Ovary (tissue), 9 donors: ENCODE measurements around the gene PLAC8. TPM values are rescaled to one million over a fixed set of nuclear protein-coding genes. Genes with fewer than 3 reads are reported as not detected.
"Not testable (repeated sequence)": the region's sequence is repeated elsewhere in the genome, so short reads cannot be mapped to it uniquely, and the experiment has no call there.

Experiments used
- DNase-seq, 5 donors: peaks; one replicate each; pipeline ENCODE4 v3.0.0-alpha.2; 2019 to 2020
- H3K27ac ChIP-seq, 2 donors: fragments of 200-600 bp; one replicate each; pipeline versions ENCODE4 v1.5.1 to v1.8.0; 2019 to 2022
- H3K27me3 ChIP-seq: fragments of 200-600 bp; one replicate; pipeline ENCODE4 v1.8.0; 2022
- H3K36me3 ChIP-seq: fragments of 200-600 bp; sonication (generic); one replicate; pipeline ENCODE4 v1.5.1; 2019
- H3K4me1 ChIP-seq: one replicate; pipeline ENCODE4 v1.8.1; 2013; ENCODE audit warnings: mild to moderate bottlenecking, moderate library complexity; ENCODE audit not compliant: insufficient read depth
- H3K4me3 ChIP-seq: fragments of 200-600 bp; sonication (generic); one replicate; pipeline ENCODE4 v1.5.1; 2017
- H3K9me3 ChIP-seq, 2 donors: fragments of 200-600 bp in 1 of 2; sonication (generic) in 1 of 2; one replicate each; pipeline versions ENCODE4 v1.5.1 to v1.8.1; 2013 to 2019; ENCODE audit warnings: mild to moderate bottlenecking in 1 of 2, moderate library complexity in 1 of 2
- EP300 ChIP-seq: sonication (generic); formaldehyde crosslinking; IDR thresholded peaks from one replicate; pipeline ENCODE4 v1.6.1; 2017; ENCODE audit warnings: antibody characterized with exemption
- POLR2A ChIP-seq: fragments of 450-650 bp; IDR thresholded peaks from one replicate; pipeline ENCODE4 v1.6.1; 2017; ENCODE audit warnings: antibody characterized with exemption, mild to moderate bottlenecking, moderate library complexity
- WGBS, 3 donors: extraction: QIAGEN DNeasy Blood & Tissue Kit in 1 of 3; methylation state at CpG; one replicate each; pipeline versions ENCODE4 v1.1.5 to v1.1.7; 2013 to 2017; 5-methylcytosine and 5-hydroxymethylcytosine counted together
- intact Hi-C, 4 donors: fragments of 100-400 bp; cut with DNase I; formaldehyde crosslinking; loops; one replicate each; pipeline versions ENCODE4 v1.11.0 to v1.15.1; 2022 to 2023
- polyA plus RNA-seq, 2 donors: library from polyadenylated mRNA; stranded (reverse); fragments of 200-250 nt in 1 of 2; fragments of 350-450 nt in 1 of 2; fragmentation: Illumina TruSeq in 1 of 2; extraction: RNeasy Lipid Tissue Mini Kit (QIAGEN cat#74804) in 1 of 2; gene quantifications; one replicate each; pipeline ENCODE4 v1.2.3, GENCODE V29; 2013 to 2014
- total RNA-seq, 7 donors: library from RNA; depleted of rRNA in 2 of 7; stranded (reverse); fragments of >200 nt in 2 of 7; fragmentation: NEBNext Ultra II Directional in 3 of 7; extraction: Animal tissue kit (Norgen Biotek cat#: 25700) in 3 of 7; gene quantifications; one replicate each; pipeline versions ENCODE4 v1.1.0 to v1.2.4, GENCODE V29; 2016 to 2023
- TF ChIP-seq, protein P1 (sequence below), 3 donors: fragments of 450-650 bp in 2 of 3; fragments of 200-600 bp in 1 of 3; IDR thresholded peaks; one replicate each; pipeline versions ENCODE4 v1.5.1 to v1.8.0; 2016 to 2022; ENCODE audit warnings: antibody characterized with exemption in 3 of 3, mild to moderate bottlenecking in 1 of 3
- donor health status: DM: no; HTN: no; CAD: no; lungs with moderate emphysema.
- donor health status: DM: no; HTN: no; CAD: no.
- donor health status: Bipolar disorder and iron deficiency.
- donor health status: DM: yes; HTN: yes; CAD: no.
- donor health status: DM: no; HTN: no; CAD: no.
- donor health status: DM: yes; HTN: yes; CAD: no.

PLAC8 gene
- total and polyA plus RNA-seq, 9 donors = 0.40 to 15.4 (median 1.9) TPM

DNA sequence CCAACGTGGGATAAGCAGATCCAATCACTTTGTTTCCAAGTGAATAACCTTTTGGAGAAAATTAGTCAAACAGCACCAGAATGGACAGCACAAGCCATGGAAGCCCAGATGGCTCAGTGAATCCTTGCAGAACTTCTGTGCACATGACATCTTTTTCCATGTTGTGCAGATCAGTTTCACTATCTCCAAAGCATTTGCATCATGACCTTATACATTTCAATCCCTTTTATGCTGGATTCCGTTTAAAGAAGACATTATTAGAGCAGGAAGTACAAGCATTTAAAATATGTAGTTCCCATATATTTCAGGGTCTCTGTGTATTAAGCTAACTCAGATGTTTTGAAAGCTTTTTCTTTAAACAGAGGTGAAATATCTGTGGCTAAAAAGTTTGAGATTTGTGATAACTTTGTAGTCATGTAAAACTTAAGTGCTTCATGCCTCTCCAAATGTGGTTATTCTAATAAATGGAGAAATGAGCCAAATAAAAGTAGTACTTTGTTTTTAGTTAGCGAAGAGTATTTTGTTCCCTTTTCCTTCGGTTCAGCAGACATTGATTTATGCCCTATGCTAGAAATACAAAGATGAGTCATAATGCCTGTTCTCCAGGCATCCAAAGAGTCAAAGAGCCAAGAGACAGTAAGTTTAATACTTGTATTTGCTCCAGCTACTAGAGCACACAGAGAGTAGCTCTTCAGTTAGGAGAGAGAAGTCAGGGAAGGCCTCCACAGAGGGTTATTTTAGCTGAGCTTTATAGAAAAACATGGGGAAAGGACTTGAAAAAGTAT, 39.0 kb downstream of the PLAC8 start:
- intact Hi-C loops = loop anchor here in 1 of 4 donors (10.0 kb wide), 1 partner anchor 189 kb away; no protein-coding TSS in a partner anchor
- no peak overlapping the region for H3K27ac ChIP-seq

DNA sequence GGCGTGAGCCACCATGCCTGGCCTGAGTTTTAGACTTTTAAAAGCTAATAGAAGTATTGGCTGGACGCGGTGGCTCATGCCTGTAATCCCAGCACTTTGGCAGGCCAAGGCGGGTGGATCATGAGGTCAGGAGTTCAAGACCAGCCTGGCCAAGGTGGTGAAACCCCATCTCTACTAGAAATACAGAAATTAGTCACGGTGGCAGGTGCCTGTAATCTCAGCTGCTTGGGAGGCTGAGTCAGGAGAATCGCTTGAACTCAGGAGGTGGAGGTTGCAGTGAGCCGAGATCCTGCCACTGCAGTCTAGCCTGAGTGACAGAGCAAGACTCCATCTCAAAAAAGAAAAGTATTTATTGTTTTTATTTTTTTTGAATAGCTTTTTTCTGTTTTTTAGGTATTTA, 39.7 kb downstream of the PLAC8 start:
- H3K9me3 ChIP-seq, H3K27ac ChIP-seq, H3K36me3 ChIP-seq, H3K4me1 ChIP-seq, DNase-seq, H3K4me3 ChIP-seq, H3K27me3 ChIP-seq: not testable (repeated sequence)
- intact Hi-C loops = loop anchor here in 1 of 4 donors (10.0 kb wide), 1 partner anchor 190 kb away; no protein-coding TSS in a partner anchor
- WGBS, 3 donors = 87 to 90% (median 89%) methylated on average over 7 of the region's 7 CpGs

More for the DNA sequence above, 39.0 kb downstream of the PLAC8 start:
- Histone ChIP-seq H3K4me3 (no peak overlapping the region), H3K27me3 (no peaks in the 10 kb centered on the region), H3K4me1 (no peaks in the 10 kb centered on the region), H3K36me3 (no peaks in the 10 kb centered on the region), H3K9me3 (no peaks in the 10 kb centered on the region)
- 7 to 13% (median 9%) methylated on average over 4 of the region's 4 CpGs for WGBS, 3 donors
- TF ChIP-seq EP300 (no peak), POLR2A (no peak)
- TF ChIP-seq, protein P1, sequence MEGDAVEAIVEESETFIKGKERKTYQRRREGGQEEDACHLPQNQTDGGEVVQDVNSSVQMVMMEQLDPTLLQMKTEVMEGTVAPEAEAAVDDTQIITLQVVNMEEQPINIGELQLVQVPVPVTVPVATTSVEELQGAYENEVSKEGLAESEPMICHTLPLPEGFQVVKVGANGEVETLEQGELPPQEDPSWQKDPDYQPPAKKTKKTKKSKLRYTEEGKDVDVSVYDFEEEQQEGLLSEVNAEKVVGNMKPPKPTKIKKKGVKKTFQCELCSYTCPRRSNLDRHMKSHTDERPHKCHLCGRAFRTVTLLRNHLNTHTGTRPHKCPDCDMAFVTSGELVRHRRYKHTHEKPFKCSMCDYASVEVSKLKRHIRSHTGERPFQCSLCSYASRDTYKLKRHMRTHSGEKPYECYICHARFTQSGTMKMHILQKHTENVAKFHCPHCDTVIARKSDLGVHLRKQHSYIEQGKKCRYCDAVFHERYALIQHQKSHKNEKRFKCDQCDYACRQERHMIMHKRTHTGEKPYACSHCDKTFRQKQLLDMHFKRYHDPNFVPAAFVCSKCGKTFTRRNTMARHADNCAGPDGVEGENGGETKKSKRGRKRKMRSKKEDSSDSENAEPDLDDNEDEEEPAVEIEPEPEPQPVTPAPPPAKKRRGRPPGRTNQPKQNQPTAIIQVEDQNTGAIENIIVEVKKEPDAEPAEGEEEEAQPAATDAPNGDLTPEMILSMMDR (IDR thresholded peaks at IDR 0.05) = no peak
- no peak for DNase-seq

DNA sequence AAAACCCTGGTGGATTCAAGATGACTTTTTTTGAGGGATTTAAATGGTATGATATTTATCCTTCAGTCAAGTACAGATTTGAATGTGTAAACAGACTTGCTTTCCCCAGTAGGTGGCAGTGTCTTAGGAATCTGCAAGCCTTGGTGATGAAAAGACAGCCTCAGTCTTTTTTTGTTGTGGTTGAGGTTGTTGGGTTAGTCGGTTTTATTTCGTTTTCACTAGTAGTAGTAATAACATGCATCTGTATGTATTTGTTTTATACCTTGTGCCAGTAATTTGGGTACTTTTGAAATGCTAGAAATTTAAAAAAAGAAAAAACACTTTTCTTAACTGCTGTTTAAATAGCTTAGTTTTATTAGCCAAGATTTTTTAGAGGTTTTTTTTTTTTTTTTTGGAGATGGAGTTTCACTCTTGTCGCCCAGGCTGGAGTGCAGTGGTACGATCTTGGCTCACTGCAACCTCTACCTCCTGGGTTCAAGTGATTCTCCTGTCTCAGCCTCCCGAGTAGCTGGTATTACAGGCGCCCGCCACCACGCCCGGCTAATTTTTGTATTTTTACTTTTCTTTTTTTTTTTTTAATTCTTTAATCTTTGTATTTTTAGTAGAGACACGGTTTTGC, 40.3 kb downstream of the PLAC8 start:
- intact Hi-C loops = loop anchor here in 1 of 4 donors (10.0 kb wide), 1 partner anchor 191 kb away; no protein-coding TSS in a partner anchor
- Histone ChIP-seq H3K36me3 (no peaks in the 10 kb centered on the region), H3K4me1 (no peaks in the 10 kb centered on the region), H3K27ac (no peak overlapping the region), H3K9me3 (no peaks in the 10 kb centered on the region), H3K27me3 (no peaks in the 10 kb centered on the region), H3K4me3 (no peak overlapping the region)
- WGBS, 3 donors = 73 to 76% (median 74%) methylated on average over 10 of the region's 10 CpGs
- TF ChIP-seq POLR2A = no peak
- TF ChIP-seq, protein P1 (IDR thresholded peaks at IDR 0.05) = peak in 1 of 3 donors; percentile 31
- no peak for DNase-seq

DNA sequence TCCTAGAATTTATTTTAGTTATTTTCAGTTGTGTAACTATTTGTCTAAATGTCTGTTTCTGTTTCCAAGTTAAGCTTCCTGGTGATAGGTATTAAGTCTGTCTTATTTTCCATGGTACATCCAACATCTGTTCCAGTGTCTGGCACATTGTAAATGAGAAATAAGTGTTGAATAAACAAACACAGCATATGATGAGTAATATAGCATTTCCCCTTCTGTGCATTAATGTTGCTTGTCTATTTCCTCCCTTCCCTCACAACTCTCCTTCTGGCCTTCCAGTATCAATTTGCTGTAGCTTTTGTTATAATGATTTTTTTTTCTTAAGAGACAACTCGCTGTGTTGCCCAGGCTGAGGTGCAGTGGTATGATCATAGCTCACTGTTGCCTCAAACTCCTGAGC, 43.4 kb downstream of the PLAC8 start:
- DNase-seq = no peak
- H3K27ac ChIP-seq = no peak overlapping the region
- no peaks in the 10 kb centered on the region for H3K9me3 ChIP-seq
- 94 to 100% (median 95%) methylated on average over 1 of the region's 1 CpG for WGBS, 3 donors
- no peak overlapping the region for H3K4me3 ChIP-seq
- intact Hi-C loops = loop anchor here in 1 of 4 donors (10.0 kb wide), 1 partner anchor 194 kb away; no protein-coding TSS in a partner anchor
- no peaks in the 10 kb centered on the region for H3K36me3 ChIP-seq
- TF ChIP-seq, protein P1 (IDR thresholded peaks at IDR 0.05) = no peak
- no peak for TF ChIP-seq POLR2A
- TF ChIP-seq EP300 = no peak
- H3K27me3 ChIP-seq = no peaks in the 10 kb centered on the region
- no peaks in the 10 kb centered on the region for H3K4me1 ChIP-seq
